ENCODE measurements around the gene CCDC97.

DNA sequence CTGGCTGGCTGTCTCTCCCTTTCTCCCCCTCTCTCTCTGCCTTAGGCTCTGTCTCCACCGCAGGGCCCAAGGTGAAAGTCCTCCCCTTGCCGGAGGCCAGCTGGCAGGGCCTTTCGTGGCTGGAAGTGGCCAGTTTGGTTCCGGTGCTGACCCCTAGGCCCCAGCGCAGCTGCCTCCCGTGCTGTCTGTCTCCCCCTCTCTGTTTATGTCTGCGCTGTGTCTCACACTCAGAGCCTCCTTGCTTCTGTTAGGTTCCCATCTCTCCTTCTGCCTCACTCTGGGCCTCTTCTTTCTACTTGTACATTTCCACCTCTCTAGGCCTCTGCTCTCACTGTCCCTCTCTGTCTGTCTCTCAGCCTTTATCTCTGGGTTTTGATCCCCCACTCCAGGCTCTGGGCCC, 13.1 kb downstream of the CCDC97 start:
- no peak for TF ChIP-seq CTCF (IDR thresholded peaks at IDR 0.05 in 2 of 3, conservative IDR thresholded peaks at IDR 0.05 in 1 of 3; ENCODE audit: borderline replicate concordance in 1 of 3, insufficient read depth in 1 of 3, low read depth in 2 of 3, low read length in 2 of 3)
- TF ChIP-seq POLR2A (IDR thresholded peaks at IDR 0.05; ENCODE audit: borderline replicate concordance, extremely low read depth, insufficient read depth, insufficient read length) = no peak

Measured in HCT116 (cell line).